Measurements from ENCODE around the gene CCDC71. TPM values are rescaled to one million over a fixed set of nuclear protein-coding genes. Genes with fewer than 3 reads are reported as not detected.
A peak's percentile ranks its signal among the peaks of the same experiment; 100 is the strongest.

Gene CCDC71
- total and polyA plus RNA-seq, 2 donors (not counting 1 experiment from before 2014, with no cell fraction given): 15.6 to 30.0 TPM

GRCh38 chr3:49133226-49133951 is 32.7 kb downstream of the CCDC71 start:
- Histone ChIP-seq H3K9ac (ENCODE audit: low read length) (no peak overlapping the region), H3K27ac (ENCODE audit: low read length in 2 of 2) (no peak overlapping the region), H4K20me1 (ENCODE audit: control insufficient read depth, insufficient read depth, low read length, poor library complexity, severe bottlenecking) (no peaks in the 10 kb centered on the region), H3K4me3 (ENCODE audit: control extremely low read depth in 1 of 5, extremely low read depth in 1 of 5, insufficient read depth in 1 of 5, low read depth in 2 of 5, low read length in 4 of 5) (no peak overlapping the region), H3K4me1 (ENCODE audit: control insufficient read depth in 2 of 2, insufficient read depth in 2 of 2, low read length in 2 of 2) (peaks cover 4 to 10% of the 10 kb centered on the region in 2 donors), H3K9me3 (ENCODE audit: control extremely low read depth in 1 of 3, control insufficient read depth in 2 of 3, insufficient read depth in 1 of 3, low read length in 2 of 3) (no peaks in the 10 kb centered on the region), H2AFZ (ENCODE audit: insufficient read depth, low read depth, low read length, poor library complexity, severe bottlenecking) (no peak overlapping the region), H3K79me2 (ENCODE audit: control insufficient read depth, insufficient read depth, low read length) (no peaks in the 10 kb centered on the region), H3K36me3 (replicated peaks in 1 of 2; ENCODE audit: control extremely low read depth in 1 of 2, control insufficient read depth in 1 of 2, extremely low read depth in 1 of 2, insufficient read depth in 2 of 2, low read length in 1 of 2) (no peaks in the 10 kb centered on the region), H3K27me3 (replicated peaks in 1 of 4; ENCODE audit: control extremely low read depth in 1 of 4, control insufficient read depth in 3 of 4, insufficient read depth in 4 of 4, low read length in 3 of 4) (peaks cover 0 to 36% (median 2%) of the 10 kb centered on the region in 4 experiments), H3K4me2 (replicated peaks; ENCODE audit: low read depth, low read length, poor library complexity, severe bottlenecking) (peak overlapping the region; percentile 35)
- Mint-ChIP-seq H3K4me1 (peaks cover 2% of the 10 kb centered on the region), H3K4me3 (peak overlapping the region; percentile 16), H3K9me3 (ENCODE audit: insufficient read depth) (no peaks in the 10 kb centered on the region), H3K27ac (no peak overlapping the region), H3K27me3 (peaks cover 26% of the 10 kb centered on the region)
- POLR2A ChIA-PET: no interaction called here
- TF ChIP-seq EZH2 (IDR thresholded peaks at IDR 0.05; ENCODE audit: borderline replicate concordance, insufficient read depth, low read depth, low read length, poor library complexity, severe bottlenecking): no peak
- TF ChIP-seq CTCF (IDR thresholded peaks at IDR 0.05): no peak
- 10% methylated on average over 22 of the region's 30 CpGs for WGBS (ENCODE audit: insufficient coverage)
- intact Hi-C loops (cut with micrococcal nuclease): no loop called here
- no peak for ATAC-seq (ENCODE audit: low read depth)
- CTCF ChIA-PET: interaction anchor here (0.9 kb wide), 1 partner anchor 146 kb away, joined by 3 read pairs; no protein-coding TSS in a partner anchor
- DNase-seq: no peak

All from B cell (primary cell).